Endothelial cell of umbilical vein (primary cell): ENCODE data around the gene SYT2. TPM values are rescaled to one million over a fixed set of nuclear protein-coding genes. Genes with fewer than 3 reads are reported as not detected.

Experiments used
- BruUV-seq: library from RNA; stranded (reverse); fragments of 400-500 nt; replicated peaks from 2 replicates; lab custom pipeline; 2021; lab: Mats Ljungman, UMichigan
- CTCF ChIA-PET: fragments of 300-600, 350-600 bp; sonication (Branson Sonifier 250); formaldehyde crosslinking; loops from one replicate; lab custom pipeline; 2021; ENCODE audit warnings: antibody characterized with exemption, inconsistent platforms; lab: Charles Lee
- POLR2A ChIA-PET: fragments of 300-600, 350-600 bp; sonication (Branson Sonifier 250); formaldehyde crosslinking; loops from one replicate; lab custom pipeline; 2021; ENCODE audit warnings: antibody characterized with exemption, inconsistent platforms; lab: Charles Lee
- DNase-seq: peaks from one replicate; pipeline ENCODE4 v3.0.0-alpha.2; 2011; ENCODE audit warnings: low read depth, low spot score
- FAIRE-seq: peaks from 2 replicates; lab custom pipeline; 2011; peaks lifted over from hg19 to GRCh38; lab: Jason Lieb, UNC
- H2AFZ ChIP-seq: 2 replicates; pipeline ENCODE4 v1.6.0; 2012; ENCODE audit warnings: low read depth, low read length, control low read depth, inconsistent platforms
- H3K27ac ChIP-seq: 2 replicates; pipeline ENCODE4 v1.5.1; 2011; ENCODE audit warnings: low read depth, mild to moderate bottlenecking, control low read depth, low read length, moderate library complexity; ENCODE audit not compliant: insufficient read depth
- H3K27me3 ChIP-seq, 2 experiments: 2 replicates each; pipeline versions ENCODE4 v1.6.0 to v1.6.1; 2011; ENCODE audit warnings: low read length in 2 of 2, mixed read lengths in 1 of 2; ENCODE audit not compliant: control insufficient read depth in 2 of 2, insufficient read depth in 2 of 2
- H3K36me3 ChIP-seq, 2 experiments: 2 replicates in 1 of 2; 3 replicates in 1 of 2; pipeline ENCODE4 v1.5.1; 2011; ENCODE audit warnings: low read length in 2 of 2, mild to moderate bottlenecking in 1 of 2, moderate library complexity in 1 of 2; ENCODE audit not compliant: control insufficient read depth in 2 of 2, insufficient read depth in 2 of 2; ENCODE audit errors: extremely low read depth in 1 of 2
- H3K4me1 ChIP-seq: 3 replicates; pipeline ENCODE4 v1.5.1; 2011; ENCODE audit warnings: mild to moderate bottlenecking, low read length; ENCODE audit not compliant: control insufficient read depth, insufficient read depth; ENCODE audit errors: extremely low read depth
- H3K4me2 ChIP-seq: 2 replicates; pipeline ENCODE4 v1.6.1; 2011; ENCODE audit warnings: low read length, control low read depth, mixed read lengths; ENCODE audit not compliant: insufficient read depth
- H3K4me3 ChIP-seq, 3 experiments: fragments of 200-600 bp in 1 of 3; sonication (generic), shearing (Covaris generic) in 1 of 3; replicated peaks in 1 of 3; 2 replicates each; pipeline ENCODE4 v1.5.1; 2011 to 2016; ENCODE audit warnings: control low read depth in 3 of 3, low read length in 3 of 3, mild to moderate bottlenecking in 2 of 3, inconsistent platforms in 1 of 3, low read depth in 1 of 3, moderate library complexity in 1 of 3; ENCODE audit not compliant: insufficient read depth in 1 of 3
- H3K79me2 ChIP-seq: 2 replicates; pipeline ENCODE4 v1.6.0; 2012; ENCODE audit warnings: low read length, inconsistent platforms; ENCODE audit not compliant: control insufficient read depth, insufficient read depth
- H3K9ac ChIP-seq: replicated peaks from 2 replicates; pipeline ENCODE3; 2011; ENCODE audit warnings: low read length, control low read depth; ENCODE audit not compliant: insufficient read depth; ENCODE audit errors: extremely low read depth
- H3K9me1 ChIP-seq: replicated peaks from 3 replicates; pipeline ENCODE4 v1.6.0; 2011; ENCODE audit warnings: mild to moderate bottlenecking, low read length; ENCODE audit not compliant: control insufficient read depth, insufficient read depth; ENCODE audit errors: extremely low read depth
- H3K9me3 ChIP-seq: replicated peaks from 2 replicates; pipeline ENCODE4 v1.5.1; 2012; ENCODE audit warnings: low read length, inconsistent platforms; ENCODE audit not compliant: control insufficient read depth, insufficient read depth
- H4K20me1 ChIP-seq: replicated peaks from 2 replicates; pipeline ENCODE3; 2011; ENCODE audit warnings: mild to moderate bottlenecking, low read length; ENCODE audit not compliant: control insufficient read depth, insufficient read depth; ENCODE audit errors: extremely low read depth
- CTCF ChIP-seq, 2 donors: IDR thresholded peaks; 1 replicate in 1 of 2; 2 replicates in 1 of 2; pipeline ENCODE4 v1.5.1; 2011; ENCODE audit warnings: low read length in 2 of 2, mild to moderate bottlenecking in 2 of 2, moderate library complexity in 2 of 2, control low read depth in 1 of 2, inconsistent platforms in 1 of 2, low read depth in 1 of 2; ENCODE audit not compliant: insufficient read depth in 1 of 2; ENCODE audit errors: extremely low read depth in 1 of 2
- EZH2 ChIP-seq: IDR thresholded peaks from 2 replicates; pipeline ENCODE4 v1.6.1; 2012; ENCODE audit warnings: borderline replicate concordance, low read depth, mild to moderate bottlenecking, moderate library complexity, low read length, inconsistent platforms; ENCODE audit not compliant: severe bottlenecking
- FOS ChIP-seq: IDR thresholded peaks from 2 replicates; pipeline ENCODE4 v1.6.1; 2011; ENCODE audit warnings: mild to moderate bottlenecking, low read length, moderate library complexity, borderline replicate concordance; ENCODE audit not compliant: insufficient read depth
- GATA2 ChIP-seq: IDR thresholded peaks from 2 replicates; pipeline ENCODE4 v1.7.0; 2011; ENCODE audit warnings: low read depth, mild to moderate bottlenecking, moderate library complexity, mixed read lengths, low read length; ENCODE audit not compliant: insufficient read length, insufficient read depth
- JUN ChIP-seq: IDR thresholded peaks from 2 replicates; pipeline ENCODE4 v1.6.1; 2011; ENCODE audit warnings: borderline replicate concordance, low read depth; ENCODE audit not compliant: insufficient read length, insufficient read depth
- MYC ChIP-seq: IDR thresholded peaks from one replicate; pipeline ENCODE4 v1.6.1; 2011; ENCODE audit warnings: mild to moderate bottlenecking, low read depth, low read length
- POLR2A ChIP-seq: IDR thresholded peaks from 2 replicates; pipeline ENCODE4 v1.6.1; 2012; ENCODE audit warnings: low read depth, mild to moderate bottlenecking, control low read depth, low read length
- POLR2AphosphoS5 ChIP-seq: IDR thresholded peaks from 2 replicates; pipeline ENCODE4 v1.6.1; 2012; ENCODE audit warnings: low read depth, mild to moderate bottlenecking, control low read depth, low read length, moderate library complexity; ENCODE audit not compliant: insufficient read depth
- dilution Hi-C: fragments of 300-500 bp; cut with MboI; formaldehyde crosslinking; loops from one replicate; pipeline ENCODE4 v1.15.0; 2019; ENCODE audit warnings: low sequenced_read_pairs; ENCODE audit not compliant: extremely low pct_ligation_motif_present
- intact Hi-C: fragments of 100-400 bp; cut with micrococcal nuclease; formaldehyde crosslinking; loops from one replicate; pipeline ENCODE4 v1.10.0; 2022
- polyA plus RNA-seq, 4 experiments: library from polyadenylated mRNA; depleted of rRNA in 3 of 4; stranded (reverse) in 3 of 4; unstranded in 1 of 4; fragments of >200 nt; gene quantifications; 2 replicates each; pipeline versions ENCODE4 v1.2.1 to v1.2.3, GENCODE V29; 2011 to 2012; ENCODE audit warnings: missing spikeins in 1 of 4
- total RNA-seq: library from RNA; stranded (reverse); gene quantifications from 2 replicates; pipeline ENCODE4 v1.2.3, GENCODE V29; 2021
- TF ChIP-seq, protein P1 (sequence below): IDR thresholded peaks from 2 replicates; pipeline ENCODE4 v1.6.1; 2011; ENCODE audit not compliant: insufficient read depth, insufficient read length

The SYT2 gene
- total and polyA plus RNA-seq, 2 donors (not counting 3 experiments of a cell fraction or from before 2014, with no cell fraction given) = not detected

- Histone ChIP-seq H3K4me3 (no peak overlapping the region), H3K36me3 (no peaks in the 10 kb centered on the region), H4K20me1 (no peaks in the 10 kb centered on the region), H3K79me2 (no peaks in the 10 kb centered on the region), H3K9me3 (no peaks in the 10 kb centered on the region), H3K9me1 (no peaks in the 10 kb centered on the region), H3K27ac (no peak overlapping the region), H3K27me3 (no peaks in the 10 kb centered on the region), H3K4me2 (no peak overlapping the region), H3K9ac (no peak overlapping the region), H3K4me1 (no peaks in the 10 kb centered on the region), H2AFZ (no peak overlapping the region)
- POLR2A ChIA-PET = no interaction called here
- TF ChIP-seq POLR2A (no peak), FOS (no peak), MYC (no peak), CTCF (IDR thresholded peaks at IDR 0.05; ENCODE audit: extremely low read depth in 1 of 2, insufficient read depth in 1 of 2, low read depth in 1 of 2, low read length in 2 of 2) (no peak), JUN (no peak), POLR2AphosphoS5 (no peak), GATA2 (no peak), EZH2 (no peak)
- TF ChIP-seq, protein P1, sequence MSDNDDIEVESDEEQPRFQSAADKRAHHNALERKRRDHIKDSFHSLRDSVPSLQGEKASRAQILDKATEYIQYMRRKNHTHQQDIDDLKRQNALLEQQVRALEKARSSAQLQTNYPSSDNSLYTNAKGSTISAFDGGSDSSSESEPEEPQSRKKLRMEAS = no peak
- CTCF ChIA-PET = interaction anchor here (0.6 to 4.7 kb wide), 31 partner anchors 10 to 411 kb away, joined by 3 to 61 read pairs (median 6); partner anchors contain the start of gene UBE2T
- BruUV-seq = no TSS peak
- no peak for FAIRE-seq
- intact Hi-C loops = loop anchor here (1.0 kb wide), 3 partner anchors 99 to 256 kb away; no protein-coding TSS in a partner anchor
- dilution Hi-C loops = no loop called here
- no peak for DNase-seq
These were observed 109.7 kb downstream of the SYT2 start for GRCh38 chr1:202600432-202601041.
